Kidney glomerular epithelial cell (primary cell): Measurements from ENCODE around the gene FAM117A.

Experiments
- DNase-seq: peaks from one replicate; lab custom pipeline; 2025; lab: John Stamatoyannopoulos, UW

FAM117A gene

DNA sequence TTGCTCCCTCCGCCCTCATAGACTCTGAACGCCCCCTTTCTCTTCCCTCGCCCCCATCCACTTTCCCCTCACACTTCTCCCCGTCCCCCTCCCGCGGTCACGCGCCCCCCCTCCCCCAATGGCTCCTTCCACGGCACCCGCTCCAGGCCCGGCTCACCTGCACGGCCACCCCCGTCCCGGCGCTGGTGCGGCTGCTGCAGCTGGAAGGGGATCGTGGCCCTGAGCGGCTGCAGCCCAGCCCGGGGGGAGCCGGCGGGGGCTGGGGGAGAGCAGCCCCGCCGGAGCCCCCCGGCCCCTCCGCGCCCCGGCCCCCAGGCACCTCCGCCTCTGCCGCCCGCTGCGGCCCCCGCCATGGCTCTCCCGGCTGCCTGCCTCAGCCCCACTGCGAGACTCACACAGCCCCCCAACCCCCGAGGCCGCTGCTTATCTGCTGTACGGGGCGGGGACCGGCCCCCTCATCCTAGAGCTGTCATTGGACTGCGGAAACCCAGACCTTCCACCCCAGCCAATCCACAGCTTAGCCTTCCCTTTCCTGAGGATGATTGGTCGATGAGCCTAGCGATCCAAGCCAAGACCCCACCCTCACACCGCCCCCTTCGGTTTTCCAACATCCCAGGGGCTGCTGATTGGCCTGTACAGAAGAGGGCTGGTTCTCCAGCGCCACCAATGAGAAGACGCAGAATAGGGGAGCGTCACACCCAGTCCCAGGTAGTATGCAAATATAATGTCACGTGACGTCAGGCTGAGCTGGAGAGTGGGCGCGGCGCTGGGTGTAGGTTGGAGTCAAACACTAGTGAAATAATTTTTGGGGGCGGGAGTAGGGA is at the start of gene FAM117A:
FAM117A (minus strand) TSS at position 397 of the 824 bp plus-strand sequence; CDS start at position 353, 44 bp downstream.
- DNase-seq: peak; percentile 98

- no peak for DNase-seq
Observed at GRCh38 chr17:49809056-49809455, 45.1 kb upstream of the FAM117A start.

- DNase-seq: no peak
Observed at GRCh38 chr17:49798738-49799137, 34.8 kb upstream of the FAM117A start.

- DNase-seq: no peak
Observed at GRCh38 chr17:49798182-49798581, 34.3 kb upstream of the FAM117A start.

DNA sequence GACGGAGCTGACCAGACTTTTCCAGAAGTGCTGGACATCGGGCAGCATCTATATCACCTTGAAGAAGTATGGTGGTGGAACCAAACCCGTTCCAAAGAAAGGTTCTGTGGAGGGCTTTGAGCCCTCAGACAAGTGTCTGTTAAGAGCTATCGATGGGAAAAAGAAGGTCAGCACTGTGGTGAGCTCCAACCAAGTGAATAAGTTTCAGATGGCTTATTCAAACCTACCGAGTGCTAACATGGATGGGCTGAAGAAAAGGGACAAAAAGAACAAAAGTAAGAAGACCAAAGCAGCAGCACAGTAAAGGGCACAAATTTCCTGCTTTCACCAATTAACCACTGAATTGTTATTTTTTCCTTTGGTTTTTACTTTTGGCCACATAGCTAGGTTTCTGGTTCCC is 31.4 kb upstream of the FAM117A start:
- DNase-seq: no peak

DNA sequence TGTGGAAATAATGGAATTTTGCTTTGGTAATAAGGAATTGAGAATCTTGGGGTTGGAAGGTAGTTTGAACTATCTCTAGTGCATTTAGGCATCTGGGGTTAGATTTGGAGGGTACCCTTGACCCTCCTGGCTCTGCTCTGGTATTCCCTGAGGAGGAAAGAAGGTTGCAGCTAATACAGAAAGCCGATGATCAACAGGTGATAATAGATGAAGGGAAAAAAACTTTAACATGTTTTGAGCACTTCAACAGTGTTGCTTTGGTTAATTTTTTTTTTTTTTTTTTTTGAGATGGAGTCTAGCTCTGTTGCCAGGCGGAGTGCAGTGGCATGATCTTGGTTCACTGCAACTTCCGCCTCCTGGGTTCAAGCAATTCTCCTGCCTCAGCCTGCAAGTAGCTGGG is 29.4 kb upstream of the FAM117A start:
- DNase-seq: no peak

GRCh38 chr17:49789243-49789578 is 25.3 kb upstream of the FAM117A start:
- no peak for DNase-seq

DNA sequence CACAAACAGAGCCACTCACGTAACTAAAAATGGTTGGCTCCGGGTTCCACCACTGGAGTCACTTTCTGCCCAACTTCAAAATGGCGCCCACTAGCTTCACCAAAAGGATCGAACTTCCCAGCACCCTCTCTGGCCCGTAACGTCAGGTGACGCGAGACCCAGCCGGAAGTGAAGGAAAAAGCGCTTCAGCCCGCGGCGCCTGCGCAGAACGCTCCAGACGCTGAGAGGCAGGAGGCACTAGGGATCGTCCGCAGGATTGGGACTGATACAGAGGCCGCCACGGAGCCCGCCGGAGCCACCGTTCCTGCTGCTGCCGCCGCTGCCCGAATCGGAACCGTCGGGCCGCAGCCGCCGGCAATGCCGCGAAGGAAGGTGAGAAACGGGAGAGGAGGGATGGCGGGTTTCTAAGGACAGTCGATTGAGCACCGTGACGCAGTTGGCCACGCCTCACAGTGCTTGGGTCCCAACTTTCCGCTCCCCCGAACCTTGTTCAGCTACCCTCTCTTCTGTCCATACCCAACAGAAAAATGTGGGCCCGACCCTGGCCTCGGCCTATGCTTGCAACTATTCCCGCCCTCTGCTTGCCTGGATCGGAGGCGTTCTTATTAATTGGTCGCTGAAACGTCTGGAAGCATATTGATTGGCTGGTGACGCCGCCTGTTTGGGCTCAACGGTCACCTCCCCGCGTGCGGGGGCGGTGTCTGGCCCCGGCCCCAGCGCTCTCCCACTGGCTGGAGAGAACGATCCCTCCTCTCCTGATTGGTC is 24.7 kb upstream of the FAM117A start, which contains the start of gene KAT7:
KAT7 (plus strand) TSS at position 204 of the 765 bp plus-strand sequence; CDS start at position 358, 154 bp downstream.
- DNase-seq: peak; percentile 99

DNA sequence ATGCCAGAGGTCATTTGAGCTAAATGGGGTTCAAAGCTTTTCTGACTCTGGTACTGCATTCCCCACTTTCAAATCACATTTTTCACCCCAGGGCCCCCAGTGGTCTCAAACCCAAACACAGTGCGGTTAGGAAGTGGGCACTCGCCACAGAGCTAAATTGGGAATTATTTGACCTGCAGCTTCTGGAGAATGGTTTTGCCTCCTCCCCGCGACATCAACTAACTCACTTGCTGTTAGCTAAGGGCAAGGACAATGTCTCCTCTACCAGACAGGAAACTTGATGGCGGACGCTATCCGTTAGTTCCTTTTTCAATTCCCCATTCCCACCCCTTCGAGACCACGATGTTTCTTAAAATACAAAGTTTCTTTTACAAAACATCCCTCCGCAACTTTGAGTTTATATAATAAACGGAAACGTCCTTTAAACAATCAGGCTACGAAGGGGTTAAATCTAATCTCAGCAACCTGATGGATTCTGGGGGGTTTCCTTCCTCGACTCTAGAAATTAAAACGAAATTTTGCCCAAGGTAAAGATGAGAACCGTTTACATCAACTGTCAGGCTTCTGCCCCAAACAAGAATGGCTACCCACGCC is 24.1 kb upstream of the FAM117A start:
- no peak for DNase-seq

DNA sequence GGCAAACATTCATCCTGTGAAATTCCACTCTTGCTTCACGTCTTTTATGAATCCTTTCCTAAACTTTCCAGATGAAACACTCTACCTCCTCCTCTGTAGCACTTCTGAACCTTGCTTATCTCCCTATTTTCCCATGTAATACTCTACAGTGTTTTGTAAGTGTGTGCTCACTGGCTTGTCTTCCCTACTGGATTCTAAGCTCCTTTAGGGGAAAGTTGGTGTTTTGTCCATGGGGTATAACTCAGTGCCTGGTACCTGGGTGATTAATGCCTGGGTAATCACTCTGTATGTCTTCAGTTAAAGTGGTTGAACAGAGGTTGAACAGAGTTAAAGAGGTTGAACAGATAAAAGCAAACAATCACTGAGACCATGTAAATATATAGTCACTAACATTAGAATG is 20.7 kb upstream of the FAM117A start:
- DNase-seq: no peak

DNA sequence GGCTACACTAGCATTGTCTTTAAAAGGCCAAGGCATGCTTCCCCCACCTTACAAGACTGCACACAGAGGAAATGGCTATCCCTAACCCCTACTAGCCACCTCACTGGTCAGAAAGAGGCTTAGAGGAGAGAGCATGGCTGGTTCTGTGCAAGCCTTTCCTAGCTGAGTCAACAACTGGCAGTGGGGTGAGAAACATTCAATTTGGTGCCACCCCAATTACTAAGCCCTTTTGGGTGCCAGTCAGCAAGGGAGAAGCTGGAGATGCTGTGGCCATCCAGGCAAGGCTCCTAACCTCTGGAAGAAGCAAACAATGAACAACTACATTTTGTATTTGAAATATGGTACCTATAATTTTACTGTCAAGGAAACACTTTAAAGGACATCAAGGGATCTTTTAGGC is 19.9 kb upstream of the FAM117A start:
- no peak for DNase-seq

- DNase-seq: no peak
Observed at GRCh38 chr17:49783071-49783715, 19.3 kb upstream of the FAM117A start.

DNA sequence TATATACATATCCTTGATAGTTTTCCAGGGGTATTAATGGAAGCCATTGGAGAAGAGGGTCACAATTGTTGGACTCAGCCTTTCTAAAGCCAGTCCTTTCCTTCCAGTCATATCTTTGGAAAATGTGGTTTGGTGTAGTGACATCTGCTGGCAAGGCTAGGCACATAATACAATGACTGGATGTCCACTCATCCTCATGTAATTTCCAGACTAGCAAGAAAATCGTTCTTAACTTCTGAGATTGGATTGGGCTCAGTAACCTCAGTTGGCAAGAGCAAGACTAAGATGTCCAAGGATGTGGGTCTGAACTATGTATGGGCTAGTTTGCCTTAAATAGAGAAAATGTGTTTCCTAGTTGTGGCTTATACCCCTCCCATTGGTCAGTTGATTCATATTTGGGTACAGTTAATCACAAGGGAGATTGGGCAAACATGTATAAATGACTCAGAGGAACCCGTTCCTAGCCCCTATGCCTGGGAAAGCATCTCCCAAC is 15.9 kb upstream of the FAM117A start:
- DNase-seq: peak; percentile 68

- DNase-seq: no peak
Observed at GRCh38 chr17:49779156-49779738, 15.3 kb upstream of the FAM117A start.

DNA sequence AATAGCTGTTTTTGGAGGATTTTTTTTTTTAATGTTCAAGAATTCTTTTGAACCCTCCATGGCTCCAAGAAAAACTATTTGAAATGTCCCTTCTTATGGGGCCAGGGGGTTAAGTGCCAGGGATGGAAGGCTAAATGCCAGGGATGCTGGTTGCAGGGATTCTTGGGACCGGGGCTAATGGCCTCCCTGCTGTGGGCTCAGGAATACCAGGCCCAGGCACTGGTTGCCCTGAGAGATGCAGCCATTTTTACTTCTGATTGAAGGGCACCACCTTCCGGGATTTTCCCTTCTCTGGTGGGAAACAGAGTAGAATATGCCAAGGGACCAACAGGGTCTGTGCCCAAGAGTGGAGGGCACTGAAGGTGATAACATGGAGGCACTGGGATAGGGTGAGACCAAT is 13.6 kb upstream of the FAM117A start:
- DNase-seq: no peak

DNA sequence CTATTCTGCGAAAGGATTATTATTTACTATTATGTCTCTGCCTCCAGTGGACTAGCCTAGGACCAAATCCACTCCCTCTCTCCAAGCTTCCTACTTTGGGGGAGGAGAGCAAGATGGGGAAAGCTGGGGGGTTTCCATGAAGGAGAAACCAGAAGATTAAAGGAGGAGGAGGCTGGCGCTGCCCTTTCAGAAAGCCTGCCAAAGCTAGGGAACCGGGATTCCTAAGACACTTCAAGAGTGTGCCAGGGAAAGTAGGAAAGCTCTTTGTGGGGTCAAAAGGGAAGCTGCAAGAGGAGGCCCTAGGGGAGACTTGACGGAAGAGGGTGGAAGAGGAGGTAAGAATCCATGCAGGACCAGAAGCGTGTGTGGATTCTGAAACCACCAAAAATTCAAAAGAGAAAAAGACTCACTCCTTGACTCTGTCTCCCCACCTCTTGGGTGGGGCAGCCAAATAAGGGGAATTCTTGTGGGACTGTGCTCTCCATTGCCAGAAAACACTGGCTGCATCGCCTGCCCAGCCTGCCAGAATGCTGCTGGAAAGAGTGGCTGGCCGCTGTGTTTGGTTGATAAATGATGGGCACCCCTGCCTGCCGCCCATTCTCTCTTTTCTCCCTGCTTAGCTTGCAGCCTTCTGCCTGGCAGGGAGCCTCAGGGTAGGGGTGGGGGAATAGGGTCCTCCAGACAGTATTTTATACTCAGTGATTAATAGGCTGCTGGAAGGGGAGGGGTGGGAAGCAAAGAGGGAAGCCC is 12.8 kb upstream of the FAM117A start:
- DNase-seq: no peak

- DNase-seq: no peak
Observed at GRCh38 chr17:49775546-49776260, 11.8 kb upstream of the FAM117A start.

DNA sequence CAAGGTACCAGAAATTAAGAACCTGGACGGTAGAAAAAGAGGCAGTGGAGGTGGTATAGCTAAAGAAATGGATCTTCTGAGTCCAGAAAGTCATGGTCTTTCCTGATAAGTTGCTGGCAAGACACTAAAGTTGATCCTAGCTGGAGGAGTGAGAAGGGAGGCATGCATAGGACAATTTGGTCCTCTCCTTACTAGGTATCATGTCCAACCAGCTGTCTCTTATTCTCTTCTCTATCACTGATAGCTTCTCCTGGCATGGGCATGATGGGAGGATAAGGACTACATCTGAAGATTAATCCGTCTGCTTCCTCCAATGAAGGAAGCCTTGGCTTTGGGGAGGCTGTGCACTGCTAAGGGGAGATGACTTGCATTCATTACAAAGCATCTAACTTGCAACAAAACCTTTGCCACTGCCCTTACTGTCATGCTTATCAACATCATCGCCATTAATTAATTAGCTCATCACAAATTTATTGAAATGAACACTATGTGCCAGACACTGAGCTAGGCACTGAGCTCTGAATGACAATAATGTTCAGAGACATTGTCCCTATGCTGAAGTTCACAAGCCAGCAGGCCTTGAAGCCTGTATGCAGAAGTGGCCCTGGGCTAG is 3.1 kb upstream of the FAM117A start:
- DNase-seq: no peak

- DNase-seq: no peak
Observed at GRCh38 chr17:49764559-49765180, 739 bp upstream of the FAM117A start.
